VCaP (cell line): ENCODE results near the gene MMP19.
A peak's percentile ranks its signal among the peaks of the same experiment; 100 is the strongest.

Source experiments
- H3K27ac ChIP-seq: fragments of 450-650 bp; 2 replicates; pipeline ENCODE4 v1.5.1; 2017
- TF ChIP-seq, protein P1 (sequence below): fragments of 450-650 bp; conservative IDR thresholded peaks from 2 replicates; pipeline ENCODE4 v1.5.1; 2017; ENCODE audit warnings: mild to moderate bottlenecking, moderate library complexity

Gene MMP19

GRCh38 chr12:55809274-55809673, 33.5 kb downstream of the MMP19 start:
- H3K27ac ChIP-seq: no peak overlapping the region
- TF ChIP-seq, protein P1, sequence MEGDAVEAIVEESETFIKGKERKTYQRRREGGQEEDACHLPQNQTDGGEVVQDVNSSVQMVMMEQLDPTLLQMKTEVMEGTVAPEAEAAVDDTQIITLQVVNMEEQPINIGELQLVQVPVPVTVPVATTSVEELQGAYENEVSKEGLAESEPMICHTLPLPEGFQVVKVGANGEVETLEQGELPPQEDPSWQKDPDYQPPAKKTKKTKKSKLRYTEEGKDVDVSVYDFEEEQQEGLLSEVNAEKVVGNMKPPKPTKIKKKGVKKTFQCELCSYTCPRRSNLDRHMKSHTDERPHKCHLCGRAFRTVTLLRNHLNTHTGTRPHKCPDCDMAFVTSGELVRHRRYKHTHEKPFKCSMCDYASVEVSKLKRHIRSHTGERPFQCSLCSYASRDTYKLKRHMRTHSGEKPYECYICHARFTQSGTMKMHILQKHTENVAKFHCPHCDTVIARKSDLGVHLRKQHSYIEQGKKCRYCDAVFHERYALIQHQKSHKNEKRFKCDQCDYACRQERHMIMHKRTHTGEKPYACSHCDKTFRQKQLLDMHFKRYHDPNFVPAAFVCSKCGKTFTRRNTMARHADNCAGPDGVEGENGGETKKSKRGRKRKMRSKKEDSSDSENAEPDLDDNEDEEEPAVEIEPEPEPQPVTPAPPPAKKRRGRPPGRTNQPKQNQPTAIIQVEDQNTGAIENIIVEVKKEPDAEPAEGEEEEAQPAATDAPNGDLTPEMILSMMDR: no peak

DNA sequence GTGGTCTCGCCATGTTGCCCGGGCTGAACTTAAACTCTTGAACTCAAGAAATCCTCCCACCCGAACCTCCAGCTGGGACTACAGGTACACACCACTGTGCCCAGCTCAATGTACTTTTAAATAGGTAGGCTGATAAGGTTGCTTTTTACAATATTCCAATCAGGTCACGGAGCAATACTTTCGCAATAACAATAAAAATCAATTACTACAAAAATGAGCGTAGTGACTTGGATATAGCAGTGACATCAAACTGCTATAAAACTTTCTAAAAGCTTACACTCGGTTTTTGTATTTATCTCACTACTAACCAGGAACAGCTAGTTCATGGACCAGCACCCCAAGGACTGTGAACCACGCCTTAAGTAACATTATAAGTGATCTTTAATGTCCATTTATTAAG, 35.8 kb downstream of the MMP19 start:
- TF ChIP-seq, protein P1: no peak
- no peak overlapping the region for H3K27ac ChIP-seq

- no peak overlapping the region for H3K27ac ChIP-seq
- TF ChIP-seq, protein P1: no peak
These were observed 45.2 kb downstream of the MMP19 start for GRCh38 chr12:55797550-55797949.

DNA sequence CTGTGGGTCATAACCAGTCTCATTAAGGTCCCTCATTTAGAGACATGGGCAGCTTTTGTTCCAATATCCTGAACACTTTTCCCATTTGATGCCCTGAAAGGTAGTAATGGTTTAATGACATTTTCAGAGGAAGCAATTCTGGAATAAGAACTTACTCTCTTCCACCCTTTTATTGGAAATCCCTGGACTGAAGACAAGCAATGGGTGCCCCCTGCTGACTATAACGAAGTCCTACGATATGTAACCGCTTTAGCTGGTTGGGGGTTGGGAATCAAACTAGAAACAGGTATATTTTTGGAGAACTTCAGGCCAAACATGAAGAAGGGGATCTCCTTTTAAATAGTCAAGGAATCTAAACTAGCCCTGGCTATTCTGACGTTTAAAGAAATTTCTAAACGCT, 45.7 kb downstream of the MMP19 start:
- H3K27ac ChIP-seq: no peak overlapping the region
- TF ChIP-seq, protein P1: peak; percentile 85

- no peak overlapping the region for H3K27ac ChIP-seq
- TF ChIP-seq, protein P1: no peak
These were observed 46.8 kb downstream of the MMP19 start for GRCh38 chr12:55795950-55796349.

GRCh38 chr12:55789893-55790292, 52.8 kb downstream of the MMP19 start:
- TF ChIP-seq, protein P1: no peak
- no peak overlapping the region for H3K27ac ChIP-seq

- H3K27ac ChIP-seq: no peak overlapping the region
- TF ChIP-seq, protein P1: no peak
These were observed 53.6 kb downstream of the MMP19 start for GRCh38 chr12:55789171-55789570.

- TF ChIP-seq, protein P1: no peak
- H3K27ac ChIP-seq: no peak overlapping the region
These were observed 54.2 kb downstream of the MMP19 start for GRCh38 chr12:55788546-55788945.
